ENCODE data around the gene TTYH3.
A peak's percentile ranks its signal among the peaks of the same experiment; 100 is the strongest.

The TTYH3 gene

DNA sequence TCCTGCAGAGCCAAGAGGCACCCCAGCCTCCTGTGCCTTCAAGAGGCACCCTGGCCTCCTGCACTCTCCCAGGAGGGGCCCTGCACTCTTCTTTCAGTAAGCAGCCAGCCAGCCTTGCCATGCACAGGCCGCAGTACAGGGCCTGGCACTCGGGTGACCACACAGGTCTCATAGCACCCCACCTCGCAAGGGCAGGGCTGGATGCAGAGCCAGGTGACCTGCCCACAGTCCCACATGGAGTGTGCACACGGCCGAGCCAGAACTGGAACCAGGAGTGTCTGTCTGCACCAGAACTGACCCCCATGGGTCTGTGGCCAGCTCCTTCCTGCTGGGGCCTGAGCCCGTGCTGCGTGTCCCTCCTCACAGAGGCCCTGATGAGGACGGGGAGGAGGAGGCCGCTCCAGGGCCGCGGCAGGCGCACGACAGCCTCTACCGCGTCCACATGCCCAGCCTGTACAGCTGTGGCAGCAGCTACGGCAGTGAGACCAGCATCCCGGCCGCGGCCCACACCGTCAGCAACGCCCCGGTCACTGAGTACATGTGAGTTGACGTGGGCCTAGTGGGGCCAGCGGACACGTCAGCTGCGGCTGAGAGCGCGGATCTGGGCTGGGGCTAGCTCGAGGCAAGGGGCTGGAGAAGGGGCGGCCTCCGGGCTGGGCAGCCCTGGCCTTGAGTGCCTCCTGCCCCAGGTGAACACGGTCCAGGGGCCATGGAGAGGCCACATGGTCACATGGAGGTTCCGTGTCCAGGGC lies 26.3 kb downstream of the TTYH3 start:
- Histone ChIP-seq H3K4me1 (ENCODE audit: control insufficient read depth, insufficient read depth, low read length) (no peaks in the 10 kb centered on the region), H3K36me3 (ENCODE audit: control insufficient read depth, insufficient read depth, low read length) (peaks cover 13% of the 10 kb centered on the region), H3K9me3 (ENCODE audit: control insufficient read depth, low read length) (no peaks in the 10 kb centered on the region), H3K4me3 (ENCODE audit: insufficient read depth, low read depth, low read length) (no peak overlapping the region), H3K27me3 (ENCODE audit: control insufficient read depth, insufficient read depth, low read length, poor library complexity, severe bottlenecking) (no peaks in the 10 kb centered on the region), H3K27ac (ENCODE audit: insufficient read depth, low read depth, low read length, poor library complexity, severe bottlenecking) (no peak overlapping the region)
- 95 to 96% methylated on average over 33 of the region's 33 CpGs for WGBS, 2 experiments

DNA sequence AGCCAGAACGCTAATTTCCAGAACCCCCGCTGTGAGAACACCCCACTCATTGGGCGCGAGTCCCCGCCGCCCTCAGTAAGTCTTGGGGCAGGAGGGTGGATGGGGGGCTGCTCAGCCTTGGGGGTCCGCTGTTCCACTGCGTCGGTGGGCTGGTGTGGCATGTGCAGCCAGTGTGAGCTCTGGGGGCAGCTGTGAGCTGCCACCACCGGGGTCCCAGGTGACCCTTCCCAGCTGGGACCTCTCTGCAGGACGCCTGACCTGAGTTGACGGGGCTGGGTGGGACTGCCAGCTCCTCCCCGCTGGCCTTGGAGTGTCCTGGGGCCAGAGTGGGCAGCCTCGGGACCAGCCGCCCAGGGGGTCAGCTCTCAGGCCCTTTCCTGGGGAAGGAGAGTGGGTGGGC lies 27.2 kb downstream of the TTYH3 start:
- H3K9me3 ChIP-seq (ENCODE audit: control insufficient read depth, low read length), result no peaks in the 10 kb centered on the region
- H3K4me3 ChIP-seq (ENCODE audit: insufficient read depth, low read depth, low read length), result no peak overlapping the region
- H3K27me3 ChIP-seq (ENCODE audit: control insufficient read depth, insufficient read depth, low read length, poor library complexity, severe bottlenecking), result no peaks in the 10 kb centered on the region
- H3K4me1 ChIP-seq (ENCODE audit: control insufficient read depth, insufficient read depth, low read length), result no peaks in the 10 kb centered on the region
- peak overlapping the region; percentile 36 for H3K27ac ChIP-seq (ENCODE audit: insufficient read depth, low read depth, low read length, poor library complexity, severe bottlenecking)
- peaks cover 13% of the 10 kb centered on the region for H3K36me3 ChIP-seq (ENCODE audit: control insufficient read depth, insufficient read depth, low read length)
- 92 to 95% methylated on average over 15 of the region's 15 CpGs for WGBS, 2 experiments

DNA sequence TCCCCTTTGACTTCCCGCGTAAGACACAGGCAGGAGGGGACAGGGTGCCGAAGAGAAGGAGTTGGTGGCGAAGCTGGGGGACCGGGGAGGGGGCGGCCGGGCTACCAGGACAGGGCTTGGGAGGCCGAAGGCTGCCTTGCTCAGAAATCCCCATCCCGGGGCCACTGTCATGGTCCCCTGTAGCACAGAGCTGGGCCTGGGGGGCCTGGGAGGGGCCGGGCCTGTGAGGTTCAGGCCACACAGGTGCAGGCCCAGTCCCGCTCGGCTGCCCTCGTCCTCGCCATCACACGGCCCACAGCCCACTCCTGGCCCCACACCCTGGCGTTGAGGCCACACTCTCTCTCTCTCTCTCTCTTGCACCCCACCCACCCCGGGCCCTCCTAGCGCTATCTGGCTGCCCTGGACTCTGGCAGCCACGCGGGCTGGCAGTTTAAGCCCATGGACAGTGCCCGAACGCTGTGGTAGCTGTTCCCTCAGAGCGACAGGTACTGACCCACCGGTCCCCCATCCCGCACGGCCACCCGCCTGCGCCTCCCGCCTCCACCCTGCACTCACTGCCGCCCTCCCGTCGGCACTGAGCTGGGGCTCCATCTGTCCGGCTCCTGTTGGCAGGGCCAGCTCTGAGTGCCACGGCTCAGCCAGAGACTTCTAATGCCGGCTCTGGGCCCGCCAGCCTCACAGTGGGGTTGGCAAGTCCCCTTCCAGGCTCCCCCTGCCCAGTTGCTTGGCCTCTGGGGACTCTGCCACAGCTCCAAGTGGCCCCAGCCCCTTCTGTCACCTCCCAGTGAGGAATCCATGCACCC lies 28.0 kb downstream of the TTYH3 start:
- Histone ChIP-seq H3K9me3 (ENCODE audit: control insufficient read depth, low read length) (no peaks in the 10 kb centered on the region), H3K4me3 (ENCODE audit: insufficient read depth, low read depth, low read length) (no peak overlapping the region), H3K4me1 (ENCODE audit: control insufficient read depth, insufficient read depth, low read length) (no peaks in the 10 kb centered on the region), H3K36me3 (ENCODE audit: control insufficient read depth, insufficient read depth, low read length) (peaks cover 13% of the 10 kb centered on the region), H3K27me3 (ENCODE audit: control insufficient read depth, insufficient read depth, low read length, poor library complexity, severe bottlenecking) (no peaks in the 10 kb centered on the region), H3K27ac (ENCODE audit: insufficient read depth, low read depth, low read length, poor library complexity, severe bottlenecking) (no peak overlapping the region)
- 92 to 93% methylated on average over 36 of the region's 36 CpGs for WGBS, 2 experiments

DNA sequence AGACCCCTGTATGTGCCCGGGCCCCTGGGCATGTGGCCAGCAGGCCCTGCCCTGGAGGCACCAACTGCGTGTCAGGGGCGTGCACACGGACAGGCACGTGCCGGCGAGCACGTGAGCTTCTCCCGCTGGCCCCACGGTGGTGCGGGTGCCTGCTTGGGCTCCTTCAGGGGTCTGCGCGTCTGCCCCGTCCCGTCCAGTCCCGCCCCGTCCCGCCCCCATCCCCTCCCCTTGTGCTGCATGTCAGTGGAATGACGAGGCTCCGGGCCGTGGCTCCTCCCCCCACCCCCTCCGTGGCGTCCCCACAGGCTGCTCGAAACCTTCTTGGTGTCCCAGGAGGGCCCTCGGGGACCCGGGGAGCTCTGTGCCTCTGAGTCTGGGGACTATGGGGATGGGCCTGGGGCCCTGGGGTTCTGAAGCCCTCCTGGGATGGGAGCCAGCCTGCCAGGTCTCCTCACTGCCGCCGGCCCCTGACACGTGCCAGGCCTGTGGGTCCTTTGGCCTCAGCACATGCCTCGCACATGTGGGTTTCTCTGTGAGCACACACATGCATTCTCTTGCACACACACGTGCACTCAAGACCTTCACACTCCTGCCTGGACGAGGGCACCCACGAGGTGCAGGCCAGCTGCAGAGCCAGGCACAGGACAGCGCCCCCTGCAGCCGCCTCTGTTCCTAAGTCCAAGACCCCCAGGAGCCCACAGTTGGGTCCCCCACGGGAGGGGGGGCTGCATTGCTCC lies 28.7 kb downstream of the TTYH3 start:
- H3K4me3 ChIP-seq (ENCODE audit: insufficient read depth, low read depth, low read length), result no peak overlapping the region

DNA sequence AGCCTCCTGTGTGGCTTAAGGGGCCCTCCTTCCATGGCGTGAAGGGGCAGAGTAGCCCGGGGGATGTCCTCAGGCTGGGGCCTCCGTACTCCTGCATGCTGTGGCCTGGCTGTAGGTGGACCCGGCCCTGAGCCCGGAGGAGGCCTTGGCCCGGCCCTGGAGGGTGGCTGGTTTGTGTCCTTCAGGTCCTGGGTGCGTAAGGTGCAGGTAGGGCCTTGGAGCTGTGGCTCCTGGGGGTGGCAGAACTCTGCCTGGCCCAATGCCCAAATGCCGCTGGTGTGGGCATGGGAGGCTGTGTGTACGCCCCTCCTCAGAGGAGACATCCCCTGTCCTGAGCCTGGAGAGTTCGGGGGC lies 29.3 kb downstream of the TTYH3 start:
- Histone ChIP-seq H3K9me3 (ENCODE audit: control insufficient read depth, low read length) (no peaks in the 10 kb centered on the region), H3K4me3 (ENCODE audit: insufficient read depth, low read depth, low read length) (no peak overlapping the region), H3K36me3 (ENCODE audit: control insufficient read depth, insufficient read depth, low read length) (peaks cover 13% of the 10 kb centered on the region), H3K27ac (ENCODE audit: insufficient read depth, low read depth, low read length, poor library complexity, severe bottlenecking) (no peak overlapping the region), H3K4me1 (ENCODE audit: control insufficient read depth, insufficient read depth, low read length) (no peaks in the 10 kb centered on the region), H3K27me3 (ENCODE audit: control insufficient read depth, insufficient read depth, low read length, poor library complexity, severe bottlenecking) (no peaks in the 10 kb centered on the region)
- WGBS, 2 experiments, result 93 to 95% methylated on average over 10 of the region's 10 CpGs

More for the DNA sequence above, 28.7 kb downstream of the TTYH3 start:
- H3K9me3 ChIP-seq (ENCODE audit: control insufficient read depth, low read length), result no peaks in the 10 kb centered on the region
- no peak overlapping the region for H3K27ac ChIP-seq (ENCODE audit: insufficient read depth, low read depth, low read length, poor library complexity, severe bottlenecking)
- no peaks in the 10 kb centered on the region for H3K4me1 ChIP-seq (ENCODE audit: control insufficient read depth, insufficient read depth, low read length)
- whole genome bisulfite sequencing, 2 experiments, result 93% methylated on average over 35 to 36 of the region's 36 CpGs
- peaks cover 13% of the 10 kb centered on the region for H3K36me3 ChIP-seq (ENCODE audit: control insufficient read depth, insufficient read depth, low read length)
- no peaks in the 10 kb centered on the region for H3K27me3 ChIP-seq (ENCODE audit: control insufficient read depth, insufficient read depth, low read length, poor library complexity, severe bottlenecking)

DNA sequence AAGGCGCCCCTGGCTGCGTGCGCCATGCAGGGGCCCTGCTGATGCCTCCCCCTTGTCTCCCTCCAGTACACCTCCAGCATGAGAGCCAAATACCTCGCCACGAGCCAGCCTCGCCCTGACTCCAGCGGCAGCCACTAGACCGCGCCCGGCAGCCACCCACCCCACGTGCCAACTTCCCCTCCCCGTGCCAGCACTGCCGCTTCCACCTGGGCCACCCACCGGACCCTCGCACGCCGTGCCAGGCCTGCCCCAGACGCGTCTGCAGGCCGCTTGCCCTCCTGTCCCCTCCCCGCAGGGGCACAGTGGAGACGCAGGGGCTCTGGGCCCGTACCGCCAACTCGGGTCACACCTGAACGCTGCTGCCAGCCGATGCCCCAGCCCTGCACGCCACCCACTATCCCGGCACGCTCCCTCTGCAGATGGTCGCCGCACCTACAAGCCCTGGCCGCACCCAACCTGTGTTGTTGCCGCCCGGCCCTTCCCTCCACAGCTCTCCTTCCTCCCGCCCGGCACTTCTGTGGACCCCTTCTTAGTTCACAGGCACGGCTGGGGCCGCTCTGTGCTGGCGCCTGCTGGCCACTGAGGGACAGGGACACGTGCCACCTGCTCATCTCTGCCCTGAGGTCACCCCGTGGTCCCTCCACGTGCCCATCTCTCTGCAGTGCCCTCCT lies 30.0 kb downstream of the TTYH3 start:
- Histone ChIP-seq H3K4me3 (ENCODE audit: insufficient read depth, low read depth, low read length) (no peak overlapping the region), H3K27ac (ENCODE audit: insufficient read depth, low read depth, low read length, poor library complexity, severe bottlenecking) (no peak overlapping the region), H3K4me1 (ENCODE audit: control insufficient read depth, insufficient read depth, low read length) (no peaks in the 10 kb centered on the region), H3K36me3 (ENCODE audit: control insufficient read depth, insufficient read depth, low read length) (peaks cover 11% of the 10 kb centered on the region), H3K9me3 (ENCODE audit: control insufficient read depth, low read length) (no peaks in the 10 kb centered on the region), H3K27me3 (ENCODE audit: control insufficient read depth, insufficient read depth, low read length, poor library complexity, severe bottlenecking) (no peaks in the 10 kb centered on the region)
- WGBS, 2 experiments, result 94% methylated on average over 43 of the region's 43 CpGs

DNA sequence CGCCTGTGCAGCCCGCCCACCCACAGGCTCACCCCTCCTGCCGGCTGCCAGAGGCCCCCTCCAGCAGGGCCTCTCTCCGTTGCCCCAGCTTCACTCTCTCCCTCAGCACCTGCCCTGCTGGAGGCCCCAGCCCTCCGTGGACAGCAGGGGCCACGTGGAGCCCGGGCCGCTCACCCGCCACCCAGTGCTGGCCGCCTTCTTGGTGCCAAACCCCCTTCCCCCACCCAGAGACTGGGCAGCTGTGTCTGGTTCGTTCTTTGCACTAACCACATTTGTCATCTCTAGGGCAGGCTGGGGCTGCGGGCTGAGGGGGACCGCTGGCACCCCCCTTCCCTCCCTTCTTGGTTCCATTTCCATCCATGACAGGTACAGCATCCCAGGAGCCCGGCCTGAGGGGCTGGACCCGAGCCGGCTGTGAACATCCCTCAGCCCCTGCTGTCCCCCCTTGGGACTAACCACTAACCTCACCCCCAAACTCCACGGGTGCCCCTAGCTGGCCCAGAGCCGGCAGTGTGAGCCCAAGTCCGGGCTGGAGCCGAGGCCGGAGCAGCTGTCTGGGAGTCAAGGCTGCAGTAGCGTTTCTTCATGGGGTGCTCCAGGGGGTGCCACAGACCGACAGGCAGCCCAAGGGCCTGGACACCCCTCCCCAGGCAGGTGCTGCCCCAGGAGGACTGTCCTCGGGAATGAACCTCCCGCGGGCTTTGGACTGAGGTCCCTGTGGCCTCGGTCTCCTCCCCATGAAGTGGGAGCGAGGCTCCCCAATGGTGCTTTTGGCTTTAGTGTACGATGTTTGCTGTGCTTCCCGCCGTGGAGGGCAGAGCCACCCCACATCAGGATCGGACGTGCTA lies 30.7 kb downstream of the TTYH3 start:
- peaks cover 7% of the 10 kb centered on the region for H3K36me3 ChIP-seq (ENCODE audit: control insufficient read depth, insufficient read depth, low read length)
- H3K27ac ChIP-seq (ENCODE audit: insufficient read depth, low read depth, low read length, poor library complexity, severe bottlenecking), result no peak overlapping the region
- 93 to 94% methylated on average over 33 of the region's 33 CpGs for WGBS, 2 experiments

DNA sequence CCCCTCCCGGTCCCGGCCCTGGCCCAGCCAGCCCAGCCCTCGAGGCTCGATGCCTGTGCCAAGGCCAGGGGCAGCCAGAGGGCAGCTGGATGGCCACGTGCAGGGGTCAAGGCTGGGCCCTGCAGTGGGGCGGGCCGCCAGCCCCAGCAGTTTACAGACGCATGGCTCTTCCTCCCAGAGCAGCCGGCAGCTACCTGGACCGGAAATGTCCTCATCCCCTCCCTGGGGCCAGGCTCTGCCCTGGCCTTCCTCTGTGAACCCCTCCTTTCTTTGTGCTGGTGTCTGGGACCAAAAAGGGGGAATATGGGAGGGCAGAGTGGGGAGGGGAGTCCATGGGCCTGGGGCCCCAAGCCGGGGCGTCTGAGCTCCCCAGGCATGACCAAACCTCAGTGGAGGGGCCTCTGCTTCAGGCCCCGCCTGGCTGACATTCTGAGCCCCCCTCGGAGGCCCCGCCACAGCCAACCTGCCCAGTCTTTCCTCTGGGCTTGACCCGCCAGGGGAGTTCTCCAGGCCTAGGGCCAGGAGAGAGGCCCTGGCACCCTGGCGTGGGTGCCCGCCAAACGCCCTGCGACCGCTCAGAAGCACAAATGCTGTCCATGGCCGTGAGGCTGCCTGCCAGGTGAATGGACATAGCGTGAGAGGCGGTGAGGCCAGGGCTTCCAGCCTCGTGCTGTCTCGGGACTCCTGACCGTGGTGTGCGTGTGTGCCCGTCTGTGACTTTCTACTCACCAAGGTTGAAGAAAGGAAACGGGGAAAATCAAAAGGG lies 31.5 kb downstream of the TTYH3 start:
- Histone ChIP-seq H3K36me3 (ENCODE audit: control insufficient read depth, insufficient read depth, low read length) (peaks cover 2% of the 10 kb centered on the region), H3K27me3 (ENCODE audit: control insufficient read depth, insufficient read depth, low read length, poor library complexity, severe bottlenecking) (no peaks in the 10 kb centered on the region), H3K4me1 (ENCODE audit: control insufficient read depth, insufficient read depth, low read length) (no peaks in the 10 kb centered on the region), H3K9me3 (ENCODE audit: control insufficient read depth, low read length) (no peaks in the 10 kb centered on the region), H3K27ac (ENCODE audit: insufficient read depth, low read depth, low read length, poor library complexity, severe bottlenecking) (no peak overlapping the region), H3K4me3 (ENCODE audit: insufficient read depth, low read depth, low read length) (no peak overlapping the region)
- WGBS, 2 experiments, result 91% methylated on average over 30 of the region's 30 CpGs

More for the DNA sequence above, 30.7 kb downstream of the TTYH3 start:
- no peaks in the 10 kb centered on the region for H3K9me3 ChIP-seq (ENCODE audit: control insufficient read depth, low read length)
- H3K4me1 ChIP-seq (ENCODE audit: control insufficient read depth, insufficient read depth, low read length), result no peaks in the 10 kb centered on the region
- H3K4me3 ChIP-seq (ENCODE audit: insufficient read depth, low read depth, low read length), result no peak overlapping the region
- H3K27me3 ChIP-seq (ENCODE audit: control insufficient read depth, insufficient read depth, low read length, poor library complexity, severe bottlenecking), result no peaks in the 10 kb centered on the region

DNA sequence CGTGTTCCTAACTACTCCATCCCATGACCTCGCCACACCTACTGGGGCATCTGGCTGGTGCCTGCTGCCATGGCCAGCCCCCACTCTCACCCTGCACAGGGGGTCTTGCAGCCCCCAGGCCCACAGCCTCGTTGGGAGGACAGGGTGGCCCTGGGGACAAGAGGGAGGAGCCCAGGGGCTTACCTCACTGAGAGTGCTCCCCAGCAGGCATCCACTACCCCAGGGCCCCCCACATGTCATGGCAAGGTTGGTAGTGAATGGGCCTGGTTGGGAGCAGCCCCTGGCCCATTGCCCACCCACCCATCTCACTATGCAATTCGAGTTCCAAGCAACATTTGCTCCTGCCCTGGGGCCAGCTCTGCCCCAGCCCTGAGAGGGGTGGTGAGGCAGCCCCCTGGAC lies 32.2 kb downstream of the TTYH3 start:
- Histone ChIP-seq H3K36me3 (ENCODE audit: control insufficient read depth, insufficient read depth, low read length) (no peaks in the 10 kb centered on the region), H3K4me1 (ENCODE audit: control insufficient read depth, insufficient read depth, low read length) (no peaks in the 10 kb centered on the region), H3K27ac (ENCODE audit: insufficient read depth, low read depth, low read length, poor library complexity, severe bottlenecking) (no peak overlapping the region), H3K4me3 (ENCODE audit: insufficient read depth, low read depth, low read length) (no peak overlapping the region), H3K9me3 (ENCODE audit: control insufficient read depth, low read length) (no peaks in the 10 kb centered on the region), H3K27me3 (ENCODE audit: control insufficient read depth, insufficient read depth, low read length, poor library complexity, severe bottlenecking) (no peaks in the 10 kb centered on the region)
- 84 to 85% methylated on average over 4 of the region's 4 CpGs for WGBS, 2 experiments

Measured in ectodermal cell (in vitro differentiated cells).